KOPT-K1 (cell line): Measurements from ENCODE around the gene VNN1.

Source experiments
- H3K27ac ChIP-seq: fragments of 200-600 bp; sonication (generic); 2 replicates; pipeline ENCODE4 v1.5.1; 2016; ENCODE audit warnings: antibody characterized with exemption, mild to moderate bottlenecking, low read depth, low read length; ENCODE audit not compliant: poor library complexity, severe bottlenecking
- H3K36me3 ChIP-seq: fragments of 200-600 bp; sonication (generic); 2 replicates; pipeline ENCODE4 v1.5.1; 2017; ENCODE audit warnings: antibody characterized with exemption, mild to moderate bottlenecking, low read length, moderate library complexity; ENCODE audit not compliant: insufficient read depth
- H3K9me3 ChIP-seq: fragments of 200-600 bp; sonication (generic); 2 replicates; pipeline ENCODE4 v1.5.1; 2017; ENCODE audit warnings: antibody characterized with exemption, low read length, mild to moderate bottlenecking; ENCODE audit not compliant: insufficient read depth, poor library complexity, severe bottlenecking

Gene VNN1

DNA sequence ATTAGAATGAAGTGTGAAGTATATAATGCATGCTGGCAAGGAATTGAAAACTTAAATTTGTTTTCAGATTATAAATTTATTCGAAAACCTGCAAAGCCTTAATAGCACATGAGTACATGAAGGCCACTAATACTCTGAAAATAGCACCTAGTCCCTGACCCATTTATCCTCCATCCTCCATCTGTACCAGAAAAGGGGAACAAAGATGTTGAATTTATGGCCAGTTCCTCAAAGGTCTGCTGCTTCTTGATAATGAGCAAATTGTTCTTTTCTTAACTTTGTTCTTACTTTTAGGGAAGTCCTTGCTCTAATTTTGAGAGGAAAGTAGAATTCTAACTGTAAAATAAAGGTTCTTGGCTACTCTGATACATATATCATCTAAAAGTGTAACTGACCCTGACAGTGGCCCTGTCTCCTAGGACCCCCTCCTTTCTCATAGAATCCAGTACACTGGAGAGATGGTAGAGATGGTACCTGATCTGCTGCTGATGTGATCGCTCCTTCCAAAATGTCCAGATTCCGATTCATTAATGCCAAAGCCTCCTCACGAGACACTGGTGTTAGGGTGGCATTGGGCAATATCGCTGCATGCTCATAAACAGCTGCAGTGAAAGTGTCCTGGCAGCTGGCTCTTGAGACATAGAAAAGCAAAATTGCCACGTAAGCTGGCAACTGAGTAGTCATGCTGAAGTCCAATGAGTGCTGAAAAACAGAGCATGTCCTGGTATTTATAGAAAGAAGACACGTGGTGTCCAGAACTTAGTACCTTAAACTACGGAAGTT, at the start of gene VNN1:
TSS of gene VNN1 (minus strand) at position 704 of the 783 bp plus-strand sequence. CDS start at position 684, 20 bp downstream.
- H3K27ac ChIP-seq = no peak within 1 kb of the TSS
- H3K36me3 ChIP-seq = no peaks in the 10 kb centered on the region
- no peaks in the 10 kb centered on the region for H3K9me3 ChIP-seq

DNA sequence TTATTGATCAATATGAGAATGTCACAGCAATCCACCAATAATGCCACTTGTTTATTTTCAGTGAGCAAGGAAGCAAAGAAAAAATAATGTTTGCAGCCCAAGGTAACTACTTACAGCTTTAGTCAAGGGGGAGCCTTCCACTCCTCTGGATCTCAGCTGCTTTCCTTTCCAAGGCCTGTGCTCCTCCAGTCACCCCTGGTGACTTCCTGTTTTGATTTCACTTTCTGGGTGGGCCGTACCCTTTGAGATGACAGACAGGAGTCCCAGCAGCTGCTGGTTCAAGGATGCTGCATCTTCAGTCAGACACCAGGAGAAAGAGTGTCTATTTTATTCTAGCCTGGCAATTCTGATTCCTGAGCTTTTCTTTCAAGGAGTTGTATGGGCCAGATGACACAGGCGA, 49.4 kb upstream of the VNN1 start:
- Histone ChIP-seq H3K36me3 (no peaks in the 10 kb centered on the region), H3K27ac (peak overlapping the region; percentile 25), H3K9me3 (no peaks in the 10 kb centered on the region)

GRCh38 chr6:132760256-132760655, 46.4 kb upstream of the VNN1 start:
- Histone ChIP-seq H3K27ac (no peak overlapping the region), H3K9me3 (no peaks in the 10 kb centered on the region), H3K36me3 (no peaks in the 10 kb centered on the region)

DNA sequence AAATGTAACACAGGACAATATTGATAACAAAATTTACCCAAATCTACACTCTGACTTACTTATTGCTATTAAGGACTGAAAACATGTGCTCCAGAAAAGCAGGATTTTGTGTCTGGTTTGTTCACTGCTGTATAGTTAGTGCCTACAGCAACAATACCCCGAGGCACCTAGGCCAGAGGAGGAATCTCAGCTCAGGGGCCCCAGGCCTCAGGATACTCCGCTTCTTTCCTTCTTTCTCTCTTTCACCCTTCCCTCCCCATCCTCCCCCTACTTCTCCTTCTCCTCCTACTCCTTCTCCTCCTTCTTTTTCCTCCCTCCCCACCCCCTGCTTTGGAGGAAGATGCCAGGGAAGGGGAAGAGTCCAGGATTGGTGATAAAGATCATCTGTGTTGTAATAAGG, 44.8 kb upstream of the VNN1 start:
- Histone ChIP-seq H3K36me3 (no peaks in the 10 kb centered on the region), H3K27ac (no peak overlapping the region), H3K9me3 (no peaks in the 10 kb centered on the region)

GRCh38 chr6:132752255-132752654, 38.4 kb upstream of the VNN1 start:
- H3K9me3 ChIP-seq = no peaks in the 10 kb centered on the region
- no peaks in the 10 kb centered on the region for H3K36me3 ChIP-seq
- no peak overlapping the region for H3K27ac ChIP-seq

GRCh38 chr6:132751828-132752227, 38.0 kb upstream of the VNN1 start:
- no peak overlapping the region for H3K27ac ChIP-seq
- no peaks in the 10 kb centered on the region for H3K9me3 ChIP-seq
- no peaks in the 10 kb centered on the region for H3K36me3 ChIP-seq

- Histone ChIP-seq H3K9me3 (no peaks in the 10 kb centered on the region), H3K27ac (no peak overlapping the region), H3K36me3 (no peaks in the 10 kb centered on the region)
These were observed 37.5 kb upstream of the VNN1 start for GRCh38 chr6:132751306-132751705.

- Histone ChIP-seq H3K36me3 (no peaks in the 10 kb centered on the region), H3K27ac (no peak overlapping the region), H3K9me3 (no peaks in the 10 kb centered on the region)
These were observed 36.8 kb upstream of the VNN1 start for GRCh38 chr6:132750455-132751248.

DNA sequence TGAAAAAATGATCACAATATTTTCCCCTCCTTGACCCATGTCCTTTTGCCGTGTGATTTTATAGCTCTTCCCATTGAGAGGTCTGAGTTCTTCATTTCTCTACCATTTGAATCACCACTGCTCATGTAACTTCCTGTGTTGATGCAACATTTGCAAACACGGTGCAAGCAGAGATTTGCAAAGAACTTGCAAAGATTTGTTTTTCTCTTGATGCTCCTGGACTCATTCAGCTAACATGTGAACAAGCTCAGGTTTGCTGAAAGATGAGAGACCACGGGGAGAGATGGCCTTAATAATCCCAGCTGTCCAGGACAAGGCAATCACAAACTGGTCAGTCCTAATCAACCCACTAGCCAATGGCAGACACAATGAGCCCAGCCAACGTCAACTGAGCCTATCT, 35.3 kb upstream of the VNN1 start:
- H3K27ac ChIP-seq = no peak overlapping the region
- no peaks in the 10 kb centered on the region for H3K36me3 ChIP-seq
- no peaks in the 10 kb centered on the region for H3K9me3 ChIP-seq

- H3K36me3 ChIP-seq = no peaks in the 10 kb centered on the region
- no peak overlapping the region for H3K27ac ChIP-seq
- H3K9me3 ChIP-seq = no peaks in the 10 kb centered on the region
These were observed 34.6 kb upstream of the VNN1 start for GRCh38 chr6:132748446-132748845.

DNA sequence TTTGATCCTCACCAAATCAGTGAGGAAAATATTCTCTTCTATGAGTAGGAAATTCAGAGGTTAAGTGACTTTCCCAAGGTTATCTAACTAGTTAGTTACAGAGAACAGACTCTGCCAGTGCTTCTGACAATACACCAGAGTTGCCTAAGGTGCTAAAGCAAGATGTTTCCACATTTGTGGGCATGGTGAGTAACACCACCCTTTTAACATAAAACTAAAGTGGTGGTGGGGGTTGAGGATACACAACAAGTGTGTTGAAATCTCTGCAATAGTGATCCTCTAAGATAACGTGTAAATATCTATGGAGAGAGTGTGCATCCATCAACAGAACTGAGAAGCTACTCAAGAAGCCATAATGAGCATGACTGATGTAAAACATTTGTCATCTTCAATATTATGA, 32.2 kb upstream of the VNN1 start:
- no peaks in the 10 kb centered on the region for H3K36me3 ChIP-seq
- H3K27ac ChIP-seq = no peak overlapping the region
- no peaks in the 10 kb centered on the region for H3K9me3 ChIP-seq

DNA sequence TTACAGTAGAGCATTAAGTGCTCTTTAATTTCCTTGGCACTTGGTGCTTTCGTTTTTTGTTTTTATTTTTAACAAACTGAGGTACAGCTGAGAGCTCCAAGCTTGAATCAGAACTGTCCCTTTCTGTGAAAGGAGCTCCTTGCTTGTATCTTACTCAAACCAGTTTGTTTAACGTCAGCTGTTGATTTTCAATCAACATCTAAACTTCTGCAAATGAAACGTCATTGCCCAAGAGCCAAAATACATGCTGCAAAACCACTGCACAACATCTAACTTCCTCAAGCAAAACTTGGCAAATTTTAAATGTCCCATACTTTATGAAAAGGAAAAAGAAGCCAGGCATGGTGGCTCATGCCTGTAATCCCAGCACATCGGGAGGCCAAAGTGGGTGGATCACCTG, 28.6 kb upstream of the VNN1 start:
- no peaks in the 10 kb centered on the region for H3K36me3 ChIP-seq
- H3K27ac ChIP-seq = no peak overlapping the region
- no peaks in the 10 kb centered on the region for H3K9me3 ChIP-seq

- Histone ChIP-seq H3K27ac (no peak overlapping the region), H3K9me3 (no peaks in the 10 kb centered on the region), H3K36me3 (no peaks in the 10 kb centered on the region)
These were observed 27.4 kb upstream of the VNN1 start for GRCh38 chr6:132741281-132741680.

DNA sequence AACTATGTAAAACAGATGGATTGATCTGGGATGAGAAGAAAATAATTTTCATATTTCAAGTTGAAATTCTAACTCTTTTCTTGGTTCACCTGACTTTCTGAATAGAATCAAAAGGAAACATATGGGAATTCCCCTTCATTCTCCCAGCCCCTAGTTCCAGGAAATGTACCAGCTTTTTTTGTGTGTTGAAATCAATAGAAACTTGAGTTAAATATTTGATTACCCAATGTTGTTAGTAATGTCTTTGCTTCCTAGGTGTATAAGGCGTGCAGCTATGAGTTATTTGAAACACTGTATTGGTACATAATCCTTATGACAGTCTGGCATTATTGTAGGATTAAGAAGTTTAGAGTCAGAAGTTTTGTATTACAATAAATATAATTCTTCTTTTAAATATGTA, 22.4 kb upstream of the VNN1 start:
- Histone ChIP-seq H3K9me3 (no peaks in the 10 kb centered on the region), H3K36me3 (no peaks in the 10 kb centered on the region), H3K27ac (no peak overlapping the region)

GRCh38 chr6:132734694-132735236, 20.9 kb upstream of the VNN1 start:
- no peak overlapping the region for H3K27ac ChIP-seq
- H3K9me3 ChIP-seq = no peaks in the 10 kb centered on the region
- no peaks in the 10 kb centered on the region for H3K36me3 ChIP-seq
